GM23338 (cell line): ENCODE measurements around the gene RP2. TPM values are rescaled to one million over a fixed set of nuclear protein-coding genes. Genes with fewer than 3 reads are reported as not detected.

Experiments
- ATAC-seq: fragments of 200-7000 bp; cut with Tn5 transposase; 3 replicates; pipeline ENCODE4 v1.9.1; 2020
- DNase-seq: peaks from one replicate; pipeline ENCODE4 v3.0.0-alpha.2; 2015; ENCODE audit warnings: low spot score
- H2AFZ ChIP-seq: fragments of 200-600 bp; sonication (generic); 2 replicates; pipeline ENCODE4 v1.8.0; 2016; ENCODE audit warnings: antibody characterized with exemption, mild to moderate bottlenecking, moderate library complexity
- H3F3A ChIP-seq: fragments of 200-600 bp; sonication (generic); replicated peaks from 2 replicates; pipeline ENCODE4 v1.8.0; 2017; ENCODE audit warnings: antibody characterized with exemption, mixed run types, low read depth
- H3K27ac ChIP-seq: fragments of 200-600 bp; sonication (generic); 2 replicates; pipeline ENCODE4 v1.6.1; 2016; ENCODE audit warnings: low read depth
- H3K27me3 ChIP-seq: fragments of 200-600 bp; sonication (generic); 2 replicates; pipeline ENCODE4 v1.8.0; 2016; ENCODE audit warnings: mild to moderate bottlenecking, mixed run types, moderate library complexity; ENCODE audit not compliant: insufficient read depth
- H3K36me3 ChIP-seq: fragments of 200-600 bp; sonication (generic); 2 replicates; pipeline ENCODE4 v1.8.0; 2016; ENCODE audit warnings: mild to moderate bottlenecking; ENCODE audit not compliant: insufficient read depth
- H3K4me1 ChIP-seq: fragments of 200-600 bp; sonication (generic); 2 replicates; pipeline ENCODE4 v1.8.0; 2016; ENCODE audit warnings: mild to moderate bottlenecking, moderate library complexity; ENCODE audit not compliant: insufficient read depth
- H3K4me2 ChIP-seq: fragments of 200-600 bp; sonication (generic); 2 replicates; pipeline ENCODE4 v1.7.1; 2017; ENCODE audit warnings: mixed run types
- H3K4me3 ChIP-seq: fragments of 200-600 bp; sonication (generic); 2 replicates; pipeline ENCODE4 v1.6.1; 2016; ENCODE audit warnings: mixed run types
- H3K79me2 ChIP-seq: fragments of 200-600 bp; sonication (generic); replicated peaks from 2 replicates; pipeline ENCODE4 v1.8.0; 2017; ENCODE audit warnings: mild to moderate bottlenecking; ENCODE audit not compliant: insufficient read depth
- H3K9me2 ChIP-seq: fragments of 200-600 bp; sonication (generic); 2 replicates; pipeline ENCODE4 v1.8.0; 2017; ENCODE audit not compliant: insufficient read depth
- H4K20me1 ChIP-seq: fragments of 200-600 bp; sonication (generic); replicated peaks from 2 replicates; pipeline ENCODE4 v1.8.0; 2017; ENCODE audit warnings: mild to moderate bottlenecking; ENCODE audit not compliant: insufficient read depth
- H3K27ac Mint-ChIP-seq: 2 replicates; pipeline ENCODE4 v1.8.0; 2020; ENCODE audit warnings: inconsistent platforms, mild to moderate bottlenecking, moderate library complexity, mixed read lengths
- H3K27me3 Mint-ChIP-seq: 3 replicates; pipeline ENCODE4 v1.8.0; 2022; ENCODE audit warnings: low read depth, mild to moderate bottlenecking, moderate library complexity, mixed read lengths, inconsistent platforms; ENCODE audit not compliant: insufficient read depth, poor library complexity
- H3K36me3 Mint-ChIP-seq: 3 replicates; pipeline ENCODE4 v1.8.0; 2021; ENCODE audit warnings: low read depth, mild to moderate bottlenecking, inconsistent platforms, moderate library complexity, mixed read lengths
- H3K4me1 Mint-ChIP-seq: 3 replicates; pipeline ENCODE4 v1.8.0; 2020; ENCODE audit warnings: mild to moderate bottlenecking, inconsistent platforms, mixed read lengths
- H3K4me3 Mint-ChIP-seq: 3 replicates; pipeline ENCODE4 v1.8.0; 2021; ENCODE audit warnings: moderate library complexity, mild to moderate bottlenecking, inconsistent platforms, mixed read lengths
- H3K9me3 Mint-ChIP-seq: 3 replicates; pipeline ENCODE4 v1.8.0; 2020; ENCODE audit warnings: moderate library complexity, mild to moderate bottlenecking, inconsistent platforms, mixed read lengths
- CREB1 ChIP-seq: fragments of 250-450 bp; sonication (Bioruptor Pico); IDR thresholded peaks from 2 replicates; pipeline ENCODE4 v1.5.0; 2020; ENCODE audit warnings: low read depth, mild to moderate bottlenecking, moderate library complexity
- EZH2 ChIP-seq: fragments of 200-600 bp; sonication (generic); IDR thresholded peaks from one replicate; pipeline ENCODE4 v1.8.0; 2017; ENCODE audit warnings: antibody characterized with exemption, mild to moderate bottlenecking, low read depth; ENCODE audit not compliant: unreplicated experiment
- EZH2phosphoT487 ChIP-seq: fragments of 200-600 bp; sonication (generic); IDR thresholded peaks from one replicate; pipeline ENCODE4 v1.8.1; 2018; ENCODE audit warnings: antibody characterized with exemption; ENCODE audit not compliant: unreplicated experiment
- JUNB ChIP-seq: IDR thresholded peaks from one replicate; pipeline ENCODE4 v1.6.1; 2016; ENCODE audit warnings: antibody characterized with exemption; ENCODE audit not compliant: unreplicated experiment
- NANOG ChIP-seq: IDR thresholded peaks from 2 replicates; pipeline ENCODE4 v1.6.1; 2016; ENCODE audit warnings: antibody characterized with exemption, borderline replicate concordance
- REST ChIP-seq: IDR thresholded peaks from one replicate; pipeline ENCODE4 v1.6.1; 2018; ENCODE audit warnings: antibody characterized with exemption; ENCODE audit not compliant: unreplicated experiment
- STAT1 ChIP-seq: IDR thresholded peaks from one replicate; pipeline ENCODE4 v1.6.1; 2016; ENCODE audit warnings: antibody characterized with exemption; ENCODE audit not compliant: unreplicated experiment
- ZNF114 ChIP-seq: fragments of 250-450 bp; sonication (Bioruptor Pico); IDR thresholded peaks from 2 replicates; pipeline ENCODE4 v1.5.0; 2020; ENCODE audit warnings: mild to moderate bottlenecking, moderate library complexity
- ZNF331 ChIP-seq: fragments of 250-450 bp; sonication (Bioruptor Pico); IDR thresholded peaks from 2 replicates; pipeline ENCODE4 v1.5.0; 2020; ENCODE audit warnings: low read depth, mild to moderate bottlenecking, moderate library complexity
- ZNF462 ChIP-seq: fragments of 250-450 bp; sonication (Bioruptor Pico); IDR thresholded peaks from 2 replicates; pipeline ENCODE4 v1.5.0; 2020; ENCODE audit warnings: mild to moderate bottlenecking, moderate library complexity
- polyA plus RNA-seq: library from polyadenylated mRNA; unstranded; fragments of >200 nt; fragmentation: Nextera tagmentation; extraction: Ambion mirVana; gene quantifications from 2 replicates; pipeline ENCODE4 v1.2.1, GENCODE V29; 2016
- total RNA-seq: library from RNA; depleted of rRNA; stranded (reverse); fragments of >200 nt; shearing (Covaris generic); gene quantifications from 2 replicates; pipeline ENCODE4 v1.2.3, GENCODE V29; 2014
- TF ChIP-seq, protein P1 (sequence below): IDR thresholded peaks from 2 replicates; pipeline ENCODE4 v1.6.1; 2016; ENCODE audit warnings: antibody characterized with exemption

The RP2 gene
- total and polyA plus RNA-seq, 2 experiments from 2014 or later: 4.5 to 12.1 TPM

- no peaks in the 10 kb centered on the region for H3K9me3 Mint-ChIP-seq
- Histone ChIP-seq H3F3A (no peaks in the 10 kb centered on the region), H3K4me1 (peaks cover 20% of the 10 kb centered on the region), H3K27me3 (no peaks in the 10 kb centered on the region), H4K20me1 (no peaks in the 10 kb centered on the region), H3K4me2 (peak overlapping the region; percentile 15; the same call in 1 of the 2 replicates), H3K36me3 (no peaks in the 10 kb centered on the region), H3K4me3 (no peak overlapping the region), H3K9me2 (no peaks in the 10 kb centered on the region), H3K27ac (no peak overlapping the region), H2AFZ (no peak overlapping the region), H3K79me2 (no peaks in the 10 kb centered on the region)
- H3K27ac Mint-ChIP-seq: no peak overlapping the region
- peaks cover 12% of the 10 kb centered on the region for H3K4me1 Mint-ChIP-seq
- TF ChIP-seq JUNB (no peak), EZH2 (no peak)
- TF ChIP-seq, protein P1, sequence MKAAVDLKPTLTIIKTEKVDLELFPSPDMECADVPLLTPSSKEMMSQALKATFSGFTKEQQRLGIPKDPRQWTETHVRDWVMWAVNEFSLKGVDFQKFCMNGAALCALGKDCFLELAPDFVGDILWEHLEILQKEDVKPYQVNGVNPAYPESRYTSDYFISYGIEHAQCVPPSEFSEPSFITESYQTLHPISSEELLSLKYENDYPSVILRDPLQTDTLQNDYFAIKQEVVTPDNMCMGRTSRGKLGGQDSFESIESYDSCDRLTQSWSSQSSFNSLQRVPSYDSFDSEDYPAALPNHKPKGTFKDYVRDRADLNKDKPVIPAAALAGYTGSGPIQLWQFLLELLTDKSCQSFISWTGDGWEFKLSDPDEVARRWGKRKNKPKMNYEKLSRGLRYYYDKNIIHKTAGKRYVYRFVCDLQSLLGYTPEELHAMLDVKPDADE: no peak
- ATAC-seq: no peak
- no peak overlapping the region for H3K4me3 Mint-ChIP-seq
- H3K36me3 Mint-ChIP-seq: no peaks in the 10 kb centered on the region
- DNase-seq: peak; percentile 18
- peaks cover 2% of the 10 kb centered on the region for H3K27me3 Mint-ChIP-seq
Measured at GRCh38 chrX:46873746-46874145, 36.9 kb downstream of the RP2 start.

- no peaks in the 10 kb centered on the region for H3F3A ChIP-seq
- H3K4me2 ChIP-seq: no peak overlapping the region
- no peaks in the 10 kb centered on the region for H3K27me3 ChIP-seq
- H3K9me3 Mint-ChIP-seq: no peaks in the 10 kb centered on the region
- no peak overlapping the region for H3K27ac ChIP-seq
- H3K4me1 ChIP-seq: peaks cover 20% of the 10 kb centered on the region
- H3K4me3 Mint-ChIP-seq: no peak overlapping the region
- no peak for ATAC-seq
- H3K36me3 Mint-ChIP-seq: no peaks in the 10 kb centered on the region
- no peak overlapping the region for H3K4me3 ChIP-seq
- H3K36me3 ChIP-seq: no peaks in the 10 kb centered on the region
- no peak overlapping the region for H2AFZ ChIP-seq
- DNase-seq: no peak
- H3K27me3 Mint-ChIP-seq: peaks cover 2% of the 10 kb centered on the region
- no peaks in the 10 kb centered on the region for H3K9me2 ChIP-seq
- H3K79me2 ChIP-seq: no peaks in the 10 kb centered on the region
- peaks cover 12% of the 10 kb centered on the region for H3K4me1 Mint-ChIP-seq
- H4K20me1 ChIP-seq: no peaks in the 10 kb centered on the region
- no peak overlapping the region for H3K27ac Mint-ChIP-seq
- TF ChIP-seq REST: no peak
- no peak for TF ChIP-seq ZNF331 (CRISPR knock-in tag)
- no peak for TF ChIP-seq ZNF462 (CRISPR knock-in tag)
- TF ChIP-seq EZH2phosphoT487: no peak
- TF ChIP-seq STAT1: no peak
- TF ChIP-seq, protein P1: no peak
- TF ChIP-seq CREB1 (CRISPR knock-in tag): no peak
- no peak for TF ChIP-seq NANOG
- no peak for TF ChIP-seq ZNF114 (CRISPR knock-in tag)
Measured at GRCh38 chrX:46876901-46877300, 40.1 kb downstream of the RP2 start.
